Upper lobe of left lung (tissue), 4 donors: ENCODE results near the gene MID1.

Experiments
- CTCF ChIP-seq, 6 experiments: fragments of 450-650 bp in 4 of 6; fragments of 200-600 bp in 2 of 6; sonication (generic) in 2 of 6; IDR thresholded peaks; one replicate each; pipeline ENCODE4 v1.5.1; 2016 to 2019; ENCODE audit warnings: antibody characterized with exemption in 6 of 6
- EP300 ChIP-seq, 4 donors: sonication (generic); formaldehyde crosslinking; IDR thresholded peaks; one replicate each; pipeline ENCODE4 v1.5.1; 2017; ENCODE audit warnings: antibody characterized with exemption in 4 of 4, control low read depth in 2 of 4
- POLR2A ChIP-seq, 4 donors: fragments of 450-650 bp; IDR thresholded peaks; one replicate each; pipeline ENCODE4 v1.5.1; 2016 to 2017; ENCODE audit warnings: antibody characterized with exemption in 4 of 4, mild to moderate bottlenecking in 2 of 4
- POLR2AphosphoS5 ChIP-seq, 2 donors: sonication (generic); formaldehyde crosslinking; IDR thresholded peaks; one replicate each; pipeline ENCODE4 v1.5.1; 2017; ENCODE audit warnings: antibody characterized with exemption in 2 of 2

GRCh38 chrX:10533696-10534365 lies 86.6 kb downstream of the MID1 start:
- no peak for TF ChIP-seq CTCF (IDR thresholded peaks at IDR 0.05)
- TF ChIP-seq POLR2A (IDR thresholded peaks at IDR 0.05): no peak
- TF ChIP-seq POLR2AphosphoS5 (IDR thresholded peaks at IDR 0.05): no peak
- TF ChIP-seq EP300 (IDR thresholded peaks at IDR 0.05): no peak
